GM12892 (cell line): Measurements from ENCODE around the gene OCIAD1.

Experiments
- POLR2A ChIP-seq: IDR thresholded peaks from 2 replicates; pipeline ENCODE4 v1.6.1; 2011; ENCODE audit warnings: low read depth, low read length, control low read depth
- POLR2AphosphoS5 ChIP-seq: IDR thresholded peaks from 2 replicates; pipeline ENCODE4 v1.6.1; 2011; ENCODE audit warnings: low read depth, low read length, control low read depth

- TF ChIP-seq POLR2A (no peak), POLR2AphosphoS5 (no peak)
Observed at GRCh38 chr4:48904541-48905142, 73.8 kb downstream of the OCIAD1 start.
